Measurements from ENCODE around the gene FXYD6.

GRCh38 chr11:117857734-117858414, 18.6 kb downstream of the FXYD6 start:
- no peak for TF ChIP-seq POLR2AphosphoS5 (IDR thresholded peaks at IDR 0.05)
- no peak for TF ChIP-seq CTCF (IDR thresholded peaks at IDR 0.05)

All from stomach (tissue), 4 donors.